Measurements from ENCODE around the gene PGPEP1.

DNA sequence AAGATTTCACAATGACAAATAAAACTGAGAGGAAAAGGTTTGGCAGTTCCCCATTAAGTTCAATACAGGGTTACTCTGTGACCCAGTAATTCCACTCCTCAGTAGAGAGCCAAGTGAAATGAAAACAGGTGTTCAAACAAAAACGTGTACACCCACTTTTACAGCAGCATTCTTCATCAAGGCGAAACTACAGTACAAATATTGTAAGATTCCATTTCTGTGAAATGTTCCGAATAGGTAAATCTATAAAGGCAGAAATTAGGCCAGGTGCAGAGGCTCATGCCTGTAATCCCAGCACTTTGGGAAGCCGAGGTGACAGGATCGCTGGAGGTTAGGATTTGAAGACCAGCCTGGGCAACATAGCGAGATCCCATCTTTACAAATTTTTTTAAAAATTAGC is 36.6 kb downstream of the PGPEP1 start:
- no peak for TF ChIP-seq CTCF (conservative IDR thresholded peaks at IDR 0.05)
- TF ChIP-seq ZFX (IDR thresholded peaks at IDR 0.05): no peak
